Measurements from ENCODE around the gene MTRF1.

MTRF1 gene

GRCh38 chr13:41259875-41260501 is 3.4 kb downstream of the MTRF1 start:
- DNase-seq (ENCODE audit: low read depth): no peak
- no peak overlapping the region for H3K4me3 ChIP-seq (ENCODE audit: low read depth, low read length)
- TF ChIP-seq CTCF (IDR thresholded peaks at IDR 0.05; ENCODE audit: control insufficient read depth, extremely low read depth, insufficient read depth): no peak

GRCh38 chr13:41257535-41257934 is 5.8 kb downstream of the MTRF1 start:
- DNase-seq (ENCODE audit: low read depth): no peak
- H3K4me3 ChIP-seq (ENCODE audit: low read depth, low read length): no peak overlapping the region
- TF ChIP-seq CTCF (IDR thresholded peaks at IDR 0.05; ENCODE audit: control insufficient read depth, extremely low read depth, insufficient read depth): no peak

GRCh38 chr13:41254902-41255301 is 8.5 kb downstream of the MTRF1 start:
- TF ChIP-seq CTCF (IDR thresholded peaks at IDR 0.05; ENCODE audit: control insufficient read depth, extremely low read depth, insufficient read depth): no peak
- DNase-seq (ENCODE audit: low read depth): no peak
- no peak overlapping the region for H3K4me3 ChIP-seq (ENCODE audit: low read depth, low read length)

GRCh38 chr13:41250993-41251392 is 12.4 kb downstream of the MTRF1 start:
- DNase-seq (ENCODE audit: low read depth): no peak
- TF ChIP-seq CTCF (IDR thresholded peaks at IDR 0.05; ENCODE audit: control insufficient read depth, extremely low read depth, insufficient read depth): no peak
- H3K4me3 ChIP-seq (ENCODE audit: low read depth, low read length): no peak overlapping the region

- H3K4me3 ChIP-seq (ENCODE audit: low read depth, low read length): no peak overlapping the region
- TF ChIP-seq CTCF (IDR thresholded peaks at IDR 0.05; ENCODE audit: control insufficient read depth, extremely low read depth, insufficient read depth): no peak
- DNase-seq (ENCODE audit: low read depth): no peak
Measured at GRCh38 chr13:41246969-41247680, 16.3 kb downstream of the MTRF1 start.

GRCh38 chr13:41244556-41244955 is 18.8 kb downstream of the MTRF1 start:
- no peak overlapping the region for H3K4me3 ChIP-seq (ENCODE audit: low read depth, low read length)
- DNase-seq (ENCODE audit: low read depth): no peak
- no peak for TF ChIP-seq CTCF (IDR thresholded peaks at IDR 0.05; ENCODE audit: control insufficient read depth, extremely low read depth, insufficient read depth)

GRCh38 chr13:41241626-41242025 is 21.8 kb downstream of the MTRF1 start:
- TF ChIP-seq CTCF (IDR thresholded peaks at IDR 0.05; ENCODE audit: control insufficient read depth, extremely low read depth, insufficient read depth): no peak
- no peak overlapping the region for H3K4me3 ChIP-seq (ENCODE audit: low read depth, low read length)
- DNase-seq (ENCODE audit: low read depth): no peak

Data from LNCaP clone FGC (cell line).